GM10248 (cell line): ENCODE data around the gene CCDC3.
"Not testable (repeated sequence)": the region's sequence is repeated elsewhere in the genome, so short reads cannot be mapped to it uniquely, and the experiment has no call there.

ENCODE experiments used
- CTCF ChIA-PET: fragments of 300-600 bp; sonication (Branson Sonifier 250); formaldehyde crosslinking; extraction: SDS; loops from one replicate; lab custom pipeline; 2021; ENCODE audit warnings: antibody characterized with exemption; lab: Yijun Ruan, JAX
- POLR2A ChIA-PET: fragments of 350-650 bp; sonication (Branson Sonifier 250); formaldehyde crosslinking; extraction: SDS; loops from one replicate; lab custom pipeline; 2020; ENCODE audit warnings: antibody characterized with exemption; lab: Yijun Ruan, JAX
- DNase-seq: peaks from one replicate; pipeline ENCODE4 v3.0.0; 2012; ENCODE audit errors: extremely low spot score
- CTCF ChIP-seq: IDR thresholded peaks from 2 replicates; pipeline ENCODE4 v1.5.1; 2012; ENCODE audit warnings: mild to moderate bottlenecking, low read depth; ENCODE audit errors: extremely low read depth, missing control alignments, control extremely low read depth

CCDC3 gene

GRCh38 chr10:12868229-12868628 lies 133.3 kb downstream of the CCDC3 start:
- ChIA-PET CTCF (interaction anchor here (0.8 to 1.2 kb wide), 5 partner anchors 8 to 86 kb away, joined by 3 to 4 read pairs (median 3); no protein-coding TSS in a partner anchor), POLR2A (no interaction called here)
- no peak for TF ChIP-seq CTCF
- no peak for DNase-seq

- DNase-seq, CTCF ChIA-PET, POLR2A ChIA-PET: not testable (repeated sequence)
These were observed 136.0 kb downstream of the CCDC3 start for GRCh38 chr10:12865515-12865914.

- no peak for DNase-seq
- CTCF ChIA-PET = no interaction called here
- POLR2A ChIA-PET = no interaction called here
- TF ChIP-seq CTCF = no peak
These were observed 139.1 kb downstream of the CCDC3 start for GRCh38 chr10:12862459-12862858.

- POLR2A ChIA-PET = no interaction called here
- TF ChIP-seq CTCF = no peak
- CTCF ChIA-PET = no interaction called here
- no peak for DNase-seq
These were observed 146.5 kb downstream of the CCDC3 start for GRCh38 chr10:12854988-12855387.

GRCh38 chr10:12852687-12853086 lies 148.8 kb downstream of the CCDC3 start:
- no peak for TF ChIP-seq CTCF
- POLR2A ChIA-PET = no interaction called here
- no peak for DNase-seq
- CTCF ChIA-PET = no interaction called here

GRCh38 chr10:12849319-12850181 lies 152.0 kb downstream of the CCDC3 start:
- ChIA-PET CTCF (interaction anchor here (1.0 to 1.1 kb wide), 3 partner anchors 11 to 66 kb away, joined by 3 to 6 read pairs (median 4); no protein-coding TSS in a partner anchor), POLR2A (no interaction called here)
- no peak for DNase-seq
- no peak for TF ChIP-seq CTCF
